ENCODE data around the gene CNTN2. TPM values are rescaled to one million over a fixed set of nuclear protein-coding genes. Genes with fewer than 3 reads are reported as not detected.

The CNTN2 gene
- total and polyA plus RNA-seq, 2 of the 4 experiments (the other 2 are of a cell fraction): not detected

GRCh38 chr1:205066141-205066818 lies 23.3 kb downstream of the CNTN2 start:
- intact Hi-C loops (cut with micrococcal nuclease): no loop called here
- Histone ChIP-seq H4K8ac (ENCODE audit: low read depth in 2 of 2, low read length in 2 of 2) (no peak overlapping the region), H3K14ac (replicated peaks; ENCODE audit: low read depth, low read length) (no peak overlapping the region), H3K9me3 (ENCODE audit: control insufficient read depth, insufficient read depth, low read length) (no peaks in the 10 kb centered on the region), H4K20me1 (ENCODE audit: insufficient read depth, low read length) (no peaks in the 10 kb centered on the region), H3K9ac (ENCODE audit: low read depth, low read length) (no peak overlapping the region), H3K4me3 (ENCODE audit: insufficient read depth, low read depth, low read length) (no peak overlapping the region), H3K36me3 (ENCODE audit: control insufficient read depth, insufficient read depth, low read length) (no peaks in the 10 kb centered on the region), H3K27me3 (ENCODE audit: control insufficient read depth, insufficient read depth, low read length) (peaks cover 10% of the 10 kb centered on the region), H4K5ac (ENCODE audit: low read depth, low read length) (no peak overlapping the region), H2BK5ac (ENCODE audit: low read depth, low read length, poor library complexity, severe bottlenecking) (no peak overlapping the region), H3K9me1 (ENCODE audit: insufficient read depth, low read length) (no peaks in the 10 kb centered on the region), H3K56ac (ENCODE audit: extremely low read depth, insufficient read depth, low read length) (no peak overlapping the region), H3K4me2 (ENCODE audit: low read depth, low read length) (no peak overlapping the region), H4K91ac (ENCODE audit: insufficient read depth, low read depth, low read length) (no peak overlapping the region), H3K4me1 (ENCODE audit: control insufficient read depth, insufficient read depth, low read length) (no peaks in the 10 kb centered on the region), H3K23ac (ENCODE audit: low read depth, low read length) (no peak overlapping the region), H2AK9ac (replicated peaks; ENCODE audit: low read depth, low read length, poor library complexity) (no peak overlapping the region), H2AK5ac (ENCODE audit: low read depth, low read length) (no peak overlapping the region), H2AFZ (replicated peaks; ENCODE audit: low read length, poor library complexity) (no peak overlapping the region), H2BK15ac (ENCODE audit: low read depth, low read length) (no peak overlapping the region), H3K4ac (ENCODE audit: low read depth, low read length) (no peak overlapping the region), H3K79me1 (ENCODE audit: low read depth in 1 of 2, low read length in 2 of 2) (no peaks in the 10 kb centered on the region), H2BK20ac (ENCODE audit: low read depth, low read length) (no peak overlapping the region), H2BK120ac (ENCODE audit: low read depth, low read length) (no peak overlapping the region), H3K18ac (ENCODE audit: low read depth, low read length) (no peak overlapping the region), H3K27ac (ENCODE audit: insufficient read depth, low read length) (no peak overlapping the region)
- TF ChIP-seq, protein P1, sequence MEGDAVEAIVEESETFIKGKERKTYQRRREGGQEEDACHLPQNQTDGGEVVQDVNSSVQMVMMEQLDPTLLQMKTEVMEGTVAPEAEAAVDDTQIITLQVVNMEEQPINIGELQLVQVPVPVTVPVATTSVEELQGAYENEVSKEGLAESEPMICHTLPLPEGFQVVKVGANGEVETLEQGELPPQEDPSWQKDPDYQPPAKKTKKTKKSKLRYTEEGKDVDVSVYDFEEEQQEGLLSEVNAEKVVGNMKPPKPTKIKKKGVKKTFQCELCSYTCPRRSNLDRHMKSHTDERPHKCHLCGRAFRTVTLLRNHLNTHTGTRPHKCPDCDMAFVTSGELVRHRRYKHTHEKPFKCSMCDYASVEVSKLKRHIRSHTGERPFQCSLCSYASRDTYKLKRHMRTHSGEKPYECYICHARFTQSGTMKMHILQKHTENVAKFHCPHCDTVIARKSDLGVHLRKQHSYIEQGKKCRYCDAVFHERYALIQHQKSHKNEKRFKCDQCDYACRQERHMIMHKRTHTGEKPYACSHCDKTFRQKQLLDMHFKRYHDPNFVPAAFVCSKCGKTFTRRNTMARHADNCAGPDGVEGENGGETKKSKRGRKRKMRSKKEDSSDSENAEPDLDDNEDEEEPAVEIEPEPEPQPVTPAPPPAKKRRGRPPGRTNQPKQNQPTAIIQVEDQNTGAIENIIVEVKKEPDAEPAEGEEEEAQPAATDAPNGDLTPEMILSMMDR (conservative IDR thresholded peaks at IDR 0.05; ENCODE audit: low read depth, low read length): 0 out of 2 replicates have a peak, but pooled peaks have one; percentile 2
- no peak for TF ChIP-seq SMC3 (IDR thresholded peaks at IDR 0.05; ENCODE audit: low read depth, low read length)
- dilution Hi-C loops (cut with HindIII; ENCODE audit: low sequenced_read_pairs, unreplicated experiment): no loop called here
- BruUV-seq (replicated peaks): no TSS peak
- ChIA-PET POLR2A (ENCODE audit: unreplicated experiment) (no interaction called here), CTCF (no interaction called here)
- 77% methylated on average over 1 of the region's 13 CpGs; no CpG with 5 or more reads in 1 of the 2 experiments for WGBS, 2 experiments (ENCODE audit: extremely low coverage in 2 of 2, insufficient read length in 1 of 2)
- in situ Hi-C loops (cut with MboI; ENCODE audit: low sequenced_read_pairs): no loop called here
- DNase-seq (no peak), ATAC-seq (ENCODE audit: low read depth) (no peak)
